HL-60 (cell line): ENCODE results near the gene TNFRSF1B.
A peak's percentile ranks its signal among the peaks of the same experiment; 100 is the strongest.

Experiments used
- DNase-seq, 2 experiments: peaks; one replicate each; pipeline ENCODE4 v3.0.0-alpha.2; 2010 to 2020; ENCODE audit warnings: low read depth in 1 of 2, low spot score in 1 of 2
- H3K27ac ChIP-seq: fragments of 250-450 bp; sonication (Bioruptor Pico); replicated peaks from 2 replicates; pipeline ENCODE4 v1.5.1; 2020; ENCODE audit warnings: mild to moderate bottlenecking, moderate library complexity
- H3K27me3 ChIP-seq: fragments of 250-450 bp; sonication (Bioruptor Pico); 2 replicates; pipeline ENCODE4 v1.5.1; 2021; ENCODE audit warnings: mild to moderate bottlenecking, moderate library complexity; ENCODE audit not compliant: insufficient read depth, poor library complexity, severe bottlenecking
- H3K4me3 ChIP-seq: replicated peaks from 2 replicates; pipeline ENCODE4 v1.5.1; 2011; ENCODE audit warnings: mild to moderate bottlenecking, control low read depth, low read length; ENCODE audit not compliant: insufficient read depth
- GABPA ChIP-seq: IDR thresholded peaks from 2 replicates; pipeline ENCODE4 v1.6.1; 2012; ENCODE audit warnings: low read depth
- POLR2AphosphoS5 ChIP-seq: IDR thresholded peaks from 2 replicates; pipeline ENCODE4 v1.6.1; 2012; ENCODE audit warnings: low read depth
- SPI1 ChIP-seq: IDR thresholded peaks from 2 replicates; pipeline ENCODE4 v1.6.1; 2012; ENCODE audit warnings: low read depth, mild to moderate bottlenecking, borderline replicate concordance
- TF ChIP-seq, protein P1 (sequence below): IDR thresholded peaks from one replicate; pipeline ENCODE4 v1.5.1; 2011; ENCODE audit warnings: low read length, control low read depth, inconsistent platforms; ENCODE audit not compliant: insufficient read depth
- TF ChIP-seq, protein P2 (sequence below): IDR thresholded peaks from 2 replicates; pipeline ENCODE4 v1.6.1; 2012; ENCODE audit warnings: low read depth; ENCODE audit not compliant: insufficient replicate concordance

TNFRSF1B gene

DNA sequence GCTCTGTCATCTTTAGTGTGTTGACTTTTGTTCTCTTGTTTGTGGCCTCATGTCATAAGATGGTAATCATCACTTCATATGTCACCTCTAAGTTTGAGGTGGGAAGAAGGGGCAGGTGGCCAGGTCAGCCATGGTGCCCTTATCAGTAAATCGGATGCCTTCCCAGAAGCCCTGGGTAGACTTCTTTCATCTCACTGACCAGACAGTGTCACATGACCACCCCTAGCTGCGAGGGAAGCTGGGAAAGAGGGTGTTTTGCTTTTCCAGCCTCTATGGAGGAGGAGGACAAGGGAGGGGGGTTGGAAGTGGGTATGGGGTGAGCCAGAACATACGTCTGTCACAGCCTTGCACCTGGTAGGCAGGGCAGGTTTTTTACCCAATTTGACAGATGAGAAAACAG is 28.6 kb downstream of the TNFRSF1B start:
- TF ChIP-seq, protein P1, sequence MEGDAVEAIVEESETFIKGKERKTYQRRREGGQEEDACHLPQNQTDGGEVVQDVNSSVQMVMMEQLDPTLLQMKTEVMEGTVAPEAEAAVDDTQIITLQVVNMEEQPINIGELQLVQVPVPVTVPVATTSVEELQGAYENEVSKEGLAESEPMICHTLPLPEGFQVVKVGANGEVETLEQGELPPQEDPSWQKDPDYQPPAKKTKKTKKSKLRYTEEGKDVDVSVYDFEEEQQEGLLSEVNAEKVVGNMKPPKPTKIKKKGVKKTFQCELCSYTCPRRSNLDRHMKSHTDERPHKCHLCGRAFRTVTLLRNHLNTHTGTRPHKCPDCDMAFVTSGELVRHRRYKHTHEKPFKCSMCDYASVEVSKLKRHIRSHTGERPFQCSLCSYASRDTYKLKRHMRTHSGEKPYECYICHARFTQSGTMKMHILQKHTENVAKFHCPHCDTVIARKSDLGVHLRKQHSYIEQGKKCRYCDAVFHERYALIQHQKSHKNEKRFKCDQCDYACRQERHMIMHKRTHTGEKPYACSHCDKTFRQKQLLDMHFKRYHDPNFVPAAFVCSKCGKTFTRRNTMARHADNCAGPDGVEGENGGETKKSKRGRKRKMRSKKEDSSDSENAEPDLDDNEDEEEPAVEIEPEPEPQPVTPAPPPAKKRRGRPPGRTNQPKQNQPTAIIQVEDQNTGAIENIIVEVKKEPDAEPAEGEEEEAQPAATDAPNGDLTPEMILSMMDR = no peak
- TF ChIP-seq GABPA = no peak
- TF ChIP-seq SPI1 = no peak
- TF ChIP-seq, protein P2, sequence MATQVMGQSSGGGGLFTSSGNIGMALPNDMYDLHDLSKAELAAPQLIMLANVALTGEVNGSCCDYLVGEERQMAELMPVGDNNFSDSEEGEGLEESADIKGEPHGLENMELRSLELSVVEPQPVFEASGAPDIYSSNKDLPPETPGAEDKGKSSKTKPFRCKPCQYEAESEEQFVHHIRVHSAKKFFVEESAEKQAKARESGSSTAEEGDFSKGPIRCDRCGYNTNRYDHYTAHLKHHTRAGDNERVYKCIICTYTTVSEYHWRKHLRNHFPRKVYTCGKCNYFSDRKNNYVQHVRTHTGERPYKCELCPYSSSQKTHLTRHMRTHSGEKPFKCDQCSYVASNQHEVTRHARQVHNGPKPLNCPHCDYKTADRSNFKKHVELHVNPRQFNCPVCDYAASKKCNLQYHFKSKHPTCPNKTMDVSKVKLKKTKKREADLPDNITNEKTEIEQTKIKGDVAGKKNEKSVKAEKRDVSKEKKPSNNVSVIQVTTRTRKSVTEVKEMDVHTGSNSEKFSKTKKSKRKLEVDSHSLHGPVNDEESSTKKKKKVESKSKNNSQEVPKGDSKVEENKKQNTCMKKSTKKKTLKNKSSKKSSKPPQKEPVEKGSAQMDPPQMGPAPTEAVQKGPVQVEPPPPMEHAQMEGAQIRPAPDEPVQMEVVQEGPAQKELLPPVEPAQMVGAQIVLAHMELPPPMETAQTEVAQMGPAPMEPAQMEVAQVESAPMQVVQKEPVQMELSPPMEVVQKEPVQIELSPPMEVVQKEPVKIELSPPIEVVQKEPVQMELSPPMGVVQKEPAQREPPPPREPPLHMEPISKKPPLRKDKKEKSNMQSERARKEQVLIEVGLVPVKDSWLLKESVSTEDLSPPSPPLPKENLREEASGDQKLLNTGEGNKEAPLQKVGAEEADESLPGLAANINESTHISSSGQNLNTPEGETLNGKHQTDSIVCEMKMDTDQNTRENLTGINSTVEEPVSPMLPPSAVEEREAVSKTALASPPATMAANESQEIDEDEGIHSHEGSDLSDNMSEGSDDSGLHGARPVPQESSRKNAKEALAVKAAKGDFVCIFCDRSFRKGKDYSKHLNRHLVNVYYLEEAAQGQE = no peak
- TF ChIP-seq POLR2AphosphoS5 = no peak
- Histone ChIP-seq H3K27ac (peak overlapping the region; percentile 57), H3K4me3 (no peak overlapping the region), H3K27me3 (no peaks in the 10 kb centered on the region)
- DNase-seq = no peak

DNA sequence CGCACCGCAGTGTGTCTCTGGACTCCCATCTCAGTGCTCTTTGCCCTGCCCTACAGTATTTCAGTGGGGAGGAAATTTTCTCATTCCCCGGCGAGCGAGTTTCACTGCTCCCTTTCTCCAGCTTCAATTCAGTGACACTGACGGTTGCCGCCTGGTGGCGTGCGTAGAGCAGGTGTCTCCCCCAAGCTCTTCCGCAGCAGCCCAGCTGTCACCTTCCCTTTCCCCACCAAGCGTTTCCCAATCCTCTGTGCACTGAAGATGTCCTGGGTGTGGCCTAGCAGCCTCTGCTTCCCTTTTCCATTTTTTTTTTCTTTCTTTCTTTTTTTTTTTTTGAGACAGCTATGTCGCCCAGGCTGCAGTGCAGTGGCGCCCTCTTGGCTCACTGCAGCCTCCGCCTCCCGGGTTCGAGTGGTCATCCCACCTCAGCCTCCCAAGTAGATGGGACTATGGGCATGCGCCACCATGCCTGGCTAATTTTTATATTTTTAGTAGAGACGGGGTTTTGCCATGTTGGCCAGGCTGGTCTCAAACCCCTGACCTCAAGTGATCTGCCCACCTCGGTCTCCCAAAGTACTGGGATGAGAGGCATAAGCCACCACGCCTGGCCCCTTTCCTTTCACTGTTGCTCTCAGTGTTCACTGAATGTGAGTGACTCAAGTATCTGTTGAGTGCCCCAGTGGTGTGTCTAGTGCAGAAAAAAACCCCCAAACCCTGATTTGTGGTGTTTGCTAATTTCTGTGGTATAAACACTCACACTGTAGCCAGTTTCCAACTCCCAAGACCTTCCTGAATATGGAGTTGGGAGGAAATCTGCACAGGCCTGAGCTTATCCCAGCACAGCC is 30.1 kb downstream of the TNFRSF1B start:
- no peak overlapping the region for H3K4me3 ChIP-seq
- H3K27ac ChIP-seq = peak overlapping the region; percentile 57
- TF ChIP-seq GABPA = peak; percentile 56; the same call in 1 of the 2 replicates
- TF ChIP-seq, protein P1 = peak; percentile 32
- TF ChIP-seq POLR2AphosphoS5 = peak; percentile 100
- TF ChIP-seq, protein P2 = no peak
- TF ChIP-seq SPI1 = peak; percentile 75; the same call in 1 of the 2 replicates
- H3K27me3 ChIP-seq = no peaks in the 10 kb centered on the region
- peak; percentile 97 to 98 for DNase-seq

DNA sequence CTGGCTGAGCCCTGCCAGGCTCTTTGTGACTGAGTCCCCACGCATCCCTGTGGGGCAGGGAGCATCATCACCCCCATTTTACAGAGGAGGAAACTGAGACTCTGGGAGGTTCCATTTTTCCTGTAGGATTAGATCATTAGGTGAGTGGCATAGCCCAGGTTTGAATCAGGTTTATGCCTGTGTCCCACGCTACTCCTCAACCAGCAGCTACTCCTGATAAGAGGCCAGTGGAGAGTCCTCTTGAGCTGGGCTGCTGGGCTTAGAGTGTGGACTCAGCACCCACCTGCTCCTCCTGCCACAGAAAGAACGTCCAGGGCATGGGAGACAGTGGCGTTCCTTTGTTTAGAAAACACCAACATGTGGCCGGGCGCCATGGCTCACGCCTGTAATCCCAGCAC is 30.7 kb downstream of the TNFRSF1B start:
- Histone ChIP-seq H3K4me3 (no peak overlapping the region), H3K27ac (peak overlapping the region; percentile 48), H3K27me3 (no peaks in the 10 kb centered on the region)
- no peak for DNase-seq
- TF ChIP-seq POLR2AphosphoS5 = no peak
- TF ChIP-seq GABPA = no peak
- TF ChIP-seq, protein P2 = no peak
- no peak for TF ChIP-seq SPI1
- TF ChIP-seq, protein P1 = no peak
